Skeletal muscle satellite cell (primary cell): ENCODE results near the gene TNRC6C.
"Not testable (repeated sequence)": the region's sequence is repeated elsewhere in the genome, so short reads cannot be mapped to it uniquely, and the experiment has no call there.

Experiments
- H3K27me3 ChIP-seq: 2 replicates; pipeline ENCODE4 v1.7.0; 2013; ENCODE audit warnings: low read length; ENCODE audit not compliant: control insufficient read depth, insufficient read depth
- H3K36me3 ChIP-seq: 2 replicates; pipeline ENCODE4 v1.7.0; 2013; ENCODE audit warnings: mild to moderate bottlenecking, control low read depth, low read length; ENCODE audit not compliant: insufficient read depth
- H3K4me1 ChIP-seq: 2 replicates; pipeline ENCODE4 v1.7.0; 2013; ENCODE audit warnings: low read length; ENCODE audit not compliant: control insufficient read depth, insufficient read depth
- H3K4me2 ChIP-seq: 2 replicates; pipeline ENCODE4 v1.7.0; 2013; ENCODE audit warnings: mild to moderate bottlenecking, low read length
- H3K4me3 ChIP-seq: 2 replicates; pipeline ENCODE4 v1.7.0; 2013; ENCODE audit warnings: low read length
- H3K9ac ChIP-seq: 2 replicates; pipeline ENCODE4 v1.7.0; 2013; ENCODE audit warnings: mild to moderate bottlenecking, low read depth, low read length, moderate library complexity
- H3K9me3 ChIP-seq: replicated peaks from 2 replicates; pipeline ENCODE4 v1.7.0; 2013; ENCODE audit warnings: mild to moderate bottlenecking, control low read depth, low read length

TNRC6C gene

DNA sequence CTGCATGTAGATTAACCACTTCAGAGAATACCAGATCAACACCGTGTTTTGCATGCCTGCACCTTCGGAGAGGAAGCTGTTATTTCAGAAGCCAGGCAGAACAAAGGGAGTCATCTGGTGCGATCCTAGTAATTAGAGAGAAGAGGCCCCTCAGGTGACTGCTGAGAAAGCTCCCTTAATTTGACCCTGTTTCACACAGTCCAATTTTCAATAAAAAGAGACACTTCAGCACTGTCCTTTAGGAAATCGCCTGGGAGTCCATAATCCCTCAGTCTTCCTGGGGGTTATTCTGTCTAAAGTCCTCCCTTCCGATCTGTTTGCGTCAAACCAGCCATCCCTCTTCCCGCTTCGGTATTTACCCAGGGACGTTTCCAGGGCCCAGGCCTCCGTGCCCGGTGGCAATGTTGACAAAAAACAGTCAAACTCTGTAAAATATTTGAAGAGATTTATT is 23.4 kb upstream of the TNRC6C start:
- no peaks in the 10 kb centered on the region for H3K4me1 ChIP-seq
- H3K27me3 ChIP-seq, result peaks cover 46% of the 10 kb centered on the region
- H3K4me3 ChIP-seq, result no peak overlapping the region
- no peaks in the 10 kb centered on the region for H3K36me3 ChIP-seq
- no peak overlapping the region for H3K9ac ChIP-seq
- no peak overlapping the region for H3K4me2 ChIP-seq
- H3K9me3 ChIP-seq, result no peaks in the 10 kb centered on the region

DNA sequence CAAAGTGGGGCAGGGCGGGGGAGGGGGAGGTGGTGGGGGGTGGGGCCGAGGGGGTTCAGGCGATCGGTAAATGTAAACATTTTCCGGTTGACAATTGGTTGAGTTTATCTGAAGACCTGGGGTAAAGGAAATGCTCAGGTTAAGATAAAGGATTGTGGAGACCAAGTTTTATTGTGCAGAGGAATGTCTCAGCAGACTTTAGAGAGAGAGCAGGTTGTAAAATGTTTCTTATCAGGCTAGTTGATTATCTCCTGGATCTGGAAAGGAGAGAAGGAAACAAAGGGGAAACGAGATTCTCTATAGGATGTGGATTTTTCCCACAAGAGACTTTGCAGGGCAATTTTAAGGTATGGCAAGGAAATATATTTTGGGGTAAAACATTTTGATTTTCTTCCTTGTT is 22.8 kb upstream of the TNRC6C start:
- not testable (repeated sequence) for H3K36me3 ChIP-seq, H3K4me2 ChIP-seq, H3K4me1 ChIP-seq, H3K9ac ChIP-seq, H3K9me3 ChIP-seq, H3K4me3 ChIP-seq
- H3K27me3 ChIP-seq, result peaks cover 48% of the 10 kb centered on the region

DNA sequence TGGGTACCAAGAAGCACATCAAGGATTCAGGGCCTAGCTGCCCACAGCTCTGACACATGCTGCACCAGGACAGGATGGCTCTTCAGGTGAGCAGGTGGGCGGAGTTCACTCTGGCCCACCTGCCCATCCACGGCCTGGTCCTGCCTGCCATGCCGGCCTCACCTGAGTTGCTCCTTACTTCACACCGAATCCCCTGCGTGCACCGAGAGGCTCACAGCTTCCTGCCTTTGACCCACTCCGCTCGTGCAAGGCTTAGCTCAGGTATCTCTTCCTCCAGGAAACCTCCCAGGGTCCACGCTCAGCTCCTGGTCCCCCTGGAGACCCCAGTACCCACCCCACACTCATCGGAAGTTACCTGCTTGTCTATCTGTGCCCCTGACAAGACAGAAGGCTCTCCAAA is 21.6 kb upstream of the TNRC6C start:
- Histone ChIP-seq H3K4me1 (no peaks in the 10 kb centered on the region), H3K36me3 (no peaks in the 10 kb centered on the region), H3K9me3 (no peaks in the 10 kb centered on the region), H3K9ac (no peak overlapping the region), H3K27me3 (peaks cover 48% of the 10 kb centered on the region), H3K4me2 (no peak overlapping the region), H3K4me3 (no peak overlapping the region)

DNA sequence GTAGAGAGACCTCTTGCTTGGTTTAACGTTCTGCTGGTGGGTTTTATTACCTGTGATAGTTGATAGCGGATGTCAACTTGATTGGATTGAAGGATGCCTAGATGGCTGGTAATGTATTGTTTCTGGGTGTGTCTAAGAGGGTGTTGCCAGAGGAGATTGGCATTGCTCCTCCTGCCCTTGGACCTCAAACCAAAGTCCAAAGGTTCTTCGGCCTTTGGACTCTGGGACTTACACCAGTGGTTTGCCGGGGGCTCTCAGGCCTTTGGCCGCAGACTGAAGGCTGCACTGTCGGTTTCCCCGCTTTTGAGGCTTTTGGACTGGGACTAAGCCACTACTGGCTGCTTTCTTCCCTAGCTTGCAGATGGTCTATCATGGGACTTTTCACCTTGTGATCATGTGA is 17.5 kb upstream of the TNRC6C start:
- no peak overlapping the region for H3K9ac ChIP-seq
- no peaks in the 10 kb centered on the region for H3K9me3 ChIP-seq
- H3K27me3 ChIP-seq, result peaks cover 42% of the 10 kb centered on the region
- H3K4me2 ChIP-seq, result no peak overlapping the region
- no peaks in the 10 kb centered on the region for H3K36me3 ChIP-seq
- peaks cover 2% of the 10 kb centered on the region for H3K4me1 ChIP-seq
- H3K4me3 ChIP-seq, result no peak overlapping the region

DNA sequence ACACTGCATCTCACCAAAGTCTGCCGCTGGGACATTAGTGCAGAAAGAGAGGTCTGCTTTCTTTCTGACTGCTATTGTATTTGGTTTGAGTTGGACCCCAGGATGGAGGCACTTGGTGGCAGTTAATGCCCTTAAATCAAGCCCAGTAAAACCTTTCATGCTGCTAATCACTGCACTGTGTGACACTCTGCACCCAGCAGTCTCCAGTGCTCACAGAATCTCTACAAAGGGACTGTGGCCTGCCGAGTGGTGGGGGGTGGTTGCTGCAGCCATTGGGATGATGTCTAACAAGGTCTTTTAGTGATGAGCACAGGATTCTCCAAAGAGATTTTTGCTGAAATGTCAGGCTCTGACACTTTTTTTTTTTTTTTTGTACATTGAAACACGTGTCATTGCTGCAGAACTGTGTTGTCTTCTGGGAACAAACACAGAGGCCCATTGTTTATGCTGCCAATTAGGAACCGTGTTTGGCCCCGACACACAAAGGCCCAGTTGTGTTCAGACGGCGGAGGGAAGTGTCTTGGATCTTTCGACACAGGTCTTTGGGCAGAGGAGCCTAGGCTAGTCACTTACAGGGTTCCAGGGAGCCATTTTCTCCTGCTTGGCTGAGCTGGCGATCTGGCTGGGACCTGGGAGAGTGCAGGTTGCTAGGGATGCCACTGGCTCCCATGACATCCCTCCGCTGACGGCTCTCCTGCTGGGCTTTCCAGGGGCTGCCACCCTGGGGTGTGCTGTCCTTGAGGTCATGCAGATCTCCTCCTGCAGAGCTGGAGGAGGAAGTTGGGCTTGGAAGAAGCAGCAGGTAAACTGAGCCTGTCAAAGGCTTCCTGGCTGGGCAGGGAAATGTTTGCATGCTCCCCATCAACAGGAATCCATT is 16.2 kb upstream of the TNRC6C start:
- Histone ChIP-seq H3K4me1 (peaks cover 2% of the 10 kb centered on the region), H3K9me3 (no peaks in the 10 kb centered on the region)

DNA sequence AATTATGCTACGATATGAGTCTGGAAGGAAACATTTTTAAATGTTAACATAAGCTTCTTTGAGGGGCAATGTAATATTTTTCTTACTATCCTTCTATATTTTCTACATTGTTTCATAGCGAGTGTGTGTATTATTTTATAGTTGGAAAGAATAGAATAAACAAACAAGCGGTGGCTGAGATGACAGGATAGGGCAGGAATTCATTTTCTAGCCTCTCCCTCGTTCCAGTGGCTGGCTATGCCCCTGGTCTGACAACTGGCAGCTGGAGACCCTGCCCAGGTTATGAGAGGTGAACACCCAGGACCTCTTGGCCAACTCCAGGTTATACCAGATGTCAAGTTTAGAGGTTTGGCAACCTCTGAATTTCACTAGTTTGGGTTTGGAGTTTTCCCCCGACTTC is 14.5 kb upstream of the TNRC6C start:
- Histone ChIP-seq H3K9me3 (no peaks in the 10 kb centered on the region), H3K4me1 (peaks cover 2% of the 10 kb centered on the region), H3K27me3 (peaks cover 33% of the 10 kb centered on the region), H3K9ac (no peak overlapping the region), H3K36me3 (no peaks in the 10 kb centered on the region), H3K4me2 (no peak overlapping the region), H3K4me3 (no peak overlapping the region)

More for the DNA sequence above, 16.2 kb upstream of the TNRC6C start:
- Histone ChIP-seq H3K36me3 (no peaks in the 10 kb centered on the region), H3K9ac (no peak overlapping the region), H3K27me3 (peaks cover 33% of the 10 kb centered on the region), H3K4me2 (no peak overlapping the region), H3K4me3 (no peak overlapping the region)

DNA sequence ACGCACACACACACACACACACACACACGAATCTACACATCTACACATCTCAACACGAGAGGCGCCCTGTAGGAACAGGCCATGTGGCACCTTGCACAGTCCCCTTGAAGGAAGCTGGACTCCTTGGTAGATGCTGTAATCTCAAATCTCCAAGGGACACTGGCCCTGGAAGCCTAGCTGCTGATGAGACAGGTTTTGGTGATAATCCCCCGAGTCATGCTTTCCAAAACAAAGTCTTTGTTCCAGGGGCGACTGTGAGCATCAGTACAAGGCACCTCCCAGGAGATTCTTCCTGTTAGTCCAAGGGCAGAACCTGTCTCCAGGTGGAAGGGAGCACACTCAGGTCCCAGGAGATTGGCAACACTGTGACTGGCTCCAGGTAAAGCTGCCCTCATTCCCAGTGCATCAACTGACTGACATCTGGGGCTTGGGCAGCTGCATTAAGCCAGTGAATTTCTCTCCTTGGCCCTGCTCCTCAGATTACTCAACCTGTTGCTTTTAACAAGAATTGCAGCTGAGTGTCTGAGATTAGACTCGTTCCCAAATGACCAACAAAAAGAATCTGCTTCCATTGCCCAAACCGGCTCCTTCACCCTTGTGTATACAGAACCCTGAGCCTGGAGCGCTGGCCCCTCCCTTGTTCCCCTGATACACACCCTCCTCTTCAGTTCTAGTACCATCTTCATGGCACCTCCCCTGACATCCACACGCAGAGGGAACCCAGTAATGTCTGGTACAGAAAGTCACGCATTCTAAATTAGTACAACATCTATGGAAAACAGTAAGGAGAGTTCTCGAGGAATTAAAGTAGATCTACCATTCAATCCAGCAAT is 13.9 kb upstream of the TNRC6C start:
- H3K4me1 ChIP-seq, result peaks cover 2% of the 10 kb centered on the region
- H3K36me3 ChIP-seq, result no peaks in the 10 kb centered on the region
- H3K27me3 ChIP-seq, result peaks cover 33% of the 10 kb centered on the region
- H3K4me3 ChIP-seq, result no peak overlapping the region
- no peak overlapping the region for H3K4me2 ChIP-seq
- H3K9ac ChIP-seq, result no peak overlapping the region
- no peaks in the 10 kb centered on the region for H3K9me3 ChIP-seq

DNA sequence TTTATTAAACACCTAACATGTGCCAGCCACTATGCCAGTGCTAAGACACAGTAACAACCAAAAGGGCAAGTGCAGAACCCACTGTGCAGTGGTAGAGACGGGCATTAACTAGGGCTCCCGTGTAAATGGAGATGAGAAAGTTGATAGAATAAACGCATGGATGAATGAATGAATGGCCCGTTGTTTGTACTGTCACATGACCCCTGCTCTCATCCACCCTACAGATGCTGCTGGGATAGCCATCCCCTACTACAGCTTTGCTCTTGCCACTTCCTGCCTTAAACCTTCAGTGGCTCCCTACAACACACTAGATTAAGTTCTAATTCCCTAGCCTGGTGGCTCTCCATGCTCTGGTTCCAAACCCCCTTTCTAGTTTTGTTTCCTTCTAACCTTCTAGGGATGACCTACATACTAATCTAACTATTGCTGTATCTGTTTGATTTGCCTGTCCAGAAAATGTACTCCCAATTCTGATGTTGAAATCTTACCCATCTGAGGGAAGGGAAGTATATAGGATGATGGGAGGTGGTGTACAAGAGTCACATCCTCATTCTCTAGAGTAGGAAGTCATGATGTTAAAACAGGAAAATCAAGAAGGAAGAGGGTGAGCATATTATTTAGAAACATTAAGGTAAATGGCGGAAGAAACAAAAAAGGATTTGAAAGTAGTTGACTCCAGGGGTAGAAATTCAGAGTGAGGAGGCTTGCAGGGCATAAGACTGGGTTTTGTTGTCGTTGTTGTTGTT is 11.4 kb upstream of the TNRC6C start:
- H3K36me3 ChIP-seq, result no peaks in the 10 kb centered on the region
- H3K4me2 ChIP-seq, result no peak overlapping the region
- no peak overlapping the region for H3K4me3 ChIP-seq
- no peaks in the 10 kb centered on the region for H3K9me3 ChIP-seq
- H3K9ac ChIP-seq, result no peak overlapping the region
- peaks cover 2% of the 10 kb centered on the region for H3K4me1 ChIP-seq
- peaks cover 30% of the 10 kb centered on the region for H3K27me3 ChIP-seq

DNA sequence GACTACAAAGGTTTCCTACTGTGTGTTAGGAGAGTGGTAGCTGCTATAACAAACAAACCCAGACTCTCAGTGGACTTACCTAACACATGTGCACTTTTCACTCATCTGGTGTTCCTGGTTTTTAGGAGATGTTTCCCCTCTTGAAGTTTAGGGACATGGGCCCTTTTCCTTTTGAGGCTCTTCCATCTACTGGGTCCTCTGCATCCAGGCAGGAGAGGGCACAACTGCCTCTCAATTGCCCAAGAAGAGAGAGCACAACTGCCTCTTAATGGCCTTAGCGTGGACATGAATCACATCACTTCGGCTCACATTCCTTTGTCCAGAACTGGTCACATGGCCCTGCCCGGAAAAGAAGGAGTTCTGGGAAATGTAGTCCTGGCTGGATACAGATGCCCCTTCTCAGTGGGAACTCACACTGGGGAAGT is 9.8 kb upstream of the TNRC6C start:
- Histone ChIP-seq H3K4me2 (no peak overlapping the region), H3K36me3 (no peaks in the 10 kb centered on the region), H3K9me3 (no peaks in the 10 kb centered on the region), H3K27me3 (peaks cover 32% of the 10 kb centered on the region), H3K4me1 (peaks cover 2% of the 10 kb centered on the region), H3K4me3 (no peak overlapping the region), H3K9ac (no peak overlapping the region)

DNA sequence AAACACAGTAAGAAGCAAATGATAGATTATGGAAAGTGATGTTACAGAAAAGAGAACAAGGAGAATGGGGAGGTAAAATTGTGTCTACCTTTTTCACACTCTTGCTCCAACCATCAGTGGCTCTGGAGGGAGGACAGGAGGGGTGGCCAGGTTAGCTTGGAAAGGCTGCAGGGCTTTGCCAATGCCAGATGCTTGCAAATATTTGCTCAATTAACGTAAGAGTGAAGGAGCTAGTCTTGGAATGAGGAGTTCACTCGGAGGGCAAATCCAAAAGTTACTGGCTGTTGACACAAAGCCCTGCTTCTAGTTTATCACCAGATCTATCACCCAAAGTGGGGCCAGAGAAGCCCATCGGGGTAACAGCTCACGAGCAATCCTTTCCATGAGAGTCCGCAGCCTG is 7.4 kb upstream of the TNRC6C start:
- Histone ChIP-seq H3K9me3 (no peaks in the 10 kb centered on the region), H3K27me3 (peaks cover 52% of the 10 kb centered on the region)

DNA sequence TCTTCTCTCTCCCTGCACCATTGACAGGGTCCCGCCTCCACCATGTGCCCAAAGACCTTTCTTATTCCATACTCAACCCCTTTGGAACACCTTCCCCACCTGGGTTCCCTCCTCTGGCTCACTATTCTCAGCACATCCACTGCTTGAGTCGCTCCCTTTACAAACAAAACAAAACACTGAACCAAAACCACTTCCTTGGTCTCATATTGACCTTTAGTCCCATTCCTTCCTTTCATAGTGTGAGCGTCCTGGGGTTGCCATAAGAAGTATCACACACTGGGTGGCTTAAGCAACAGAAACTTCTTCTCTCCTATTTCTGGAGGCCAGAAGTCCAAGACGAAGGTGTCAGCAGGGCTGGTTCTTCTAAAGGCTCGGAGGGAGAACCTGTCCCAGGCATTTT is 6.1 kb upstream of the TNRC6C start:
- Histone ChIP-seq H3K9ac (no peak overlapping the region), H3K4me1 (no peaks in the 10 kb centered on the region), H3K4me3 (no peak overlapping the region), H3K27me3 (peaks cover 64% of the 10 kb centered on the region), H3K4me2 (no peak overlapping the region), H3K9me3 (no peaks in the 10 kb centered on the region), H3K36me3 (no peaks in the 10 kb centered on the region)

More for the DNA sequence above, 7.4 kb upstream of the TNRC6C start:
- no peak overlapping the region for H3K9ac ChIP-seq
- no peak overlapping the region for H3K4me2 ChIP-seq
- H3K36me3 ChIP-seq, result no peaks in the 10 kb centered on the region
- H3K4me3 ChIP-seq, result no peak overlapping the region
- H3K4me1 ChIP-seq, result no peaks in the 10 kb centered on the region
